ENCODE data around the gene LNX1.
"Not testable (repeated sequence)": the region's sequence is repeated elsewhere in the genome, so short reads cannot be mapped to it uniquely, and the experiment has no call there.

The LNX1 gene

DNA sequence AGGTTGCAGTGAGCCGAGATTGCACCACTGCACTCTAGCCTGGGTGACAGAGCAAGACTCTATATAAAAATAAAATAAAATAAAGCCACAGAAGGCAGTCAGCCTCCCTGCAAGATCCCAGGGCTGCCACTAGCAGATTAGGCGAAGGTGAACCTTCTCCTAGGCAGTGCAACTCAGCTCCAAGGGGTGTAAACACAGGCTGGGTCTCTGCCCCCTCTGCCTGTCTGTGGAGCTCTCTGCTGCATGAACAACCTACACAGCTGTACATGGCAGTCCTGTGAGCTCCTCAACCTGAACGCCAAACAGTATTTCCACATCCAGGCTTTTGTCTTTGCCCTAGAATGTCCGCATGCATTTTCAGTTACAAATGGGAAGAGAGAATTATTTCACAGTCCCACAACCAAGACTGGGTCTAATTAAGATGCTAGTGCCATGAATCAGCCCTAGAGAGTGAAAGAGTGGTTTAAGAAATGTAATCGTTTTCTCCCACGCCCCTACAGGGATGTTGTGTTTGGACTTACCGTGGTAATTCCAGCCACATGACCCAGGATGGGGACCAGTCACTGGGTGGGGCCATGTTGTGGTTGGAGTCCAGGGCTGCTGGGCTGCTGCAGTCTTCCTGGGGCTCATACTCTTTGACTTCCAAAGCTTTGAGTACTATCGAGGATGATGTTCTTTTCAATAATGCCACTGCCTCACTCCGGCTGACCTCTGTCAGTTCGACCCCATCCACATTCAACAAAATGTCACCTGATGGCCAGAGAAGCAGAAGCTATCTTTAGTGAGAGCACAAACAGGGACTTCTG lies 114.9 kb downstream of the LNX1 start:
- peak; percentile 93 for ATAC-seq

DNA sequence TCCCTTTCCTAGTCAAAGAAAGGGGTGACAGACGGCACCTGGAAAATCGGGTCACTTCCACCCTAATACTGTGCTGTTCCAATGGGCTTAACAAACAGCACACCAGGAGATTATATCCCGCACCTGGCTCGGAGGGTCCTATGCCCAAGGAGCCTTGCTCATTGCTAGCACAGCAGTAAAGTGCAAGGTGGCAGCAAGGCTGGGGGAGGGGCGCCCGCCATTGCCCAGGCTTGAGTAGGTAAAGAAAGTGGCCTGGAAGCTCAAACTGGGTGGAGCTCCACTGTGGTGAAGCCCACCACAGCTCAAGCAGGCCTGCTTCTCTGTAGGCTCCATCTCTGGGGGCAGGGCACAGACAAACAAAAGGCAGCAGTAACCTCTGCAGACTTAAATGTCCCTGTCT lies 124.7 kb downstream of the LNX1 start:
- ATAC-seq = not testable (repeated sequence)

More for the DNA sequence above, 114.9 kb downstream of the LNX1 start:
- no peak for TF ChIP-seq ZFP30 (CRISPR knock-in tag; IDR thresholded peaks at IDR 0.05)
- TF ChIP-seq BACH2 (CRISPR knock-in tag; IDR thresholded peaks at IDR 0.05; ENCODE audit: borderline replicate concordance) = no peak

GRCh38 chr4:53465891-53466290 lies 125.4 kb downstream of the LNX1 start:
- TF ChIP-seq ARNTL (CRISPR knock-in tag; IDR thresholded peaks at IDR 0.05; ENCODE audit: borderline replicate concordance, low read depth) (no peak), RARB (CRISPR knock-in tag; IDR thresholded peaks at IDR 0.05) (no peak), ZFP30 (CRISPR knock-in tag; IDR thresholded peaks at IDR 0.05) (no peak), ZNF565 (CRISPR knock-in tag; conservative IDR thresholded peaks at IDR 0.05; ENCODE audit: low read depth) (no peak), ZNF70 (CRISPR knock-in tag; IDR thresholded peaks at IDR 0.05) (no peak), CSRNP3 (CRISPR knock-in tag; IDR thresholded peaks at IDR 0.05) (no peak), OSR1 (CRISPR knock-in tag; IDR thresholded peaks at IDR 0.05) (no peak), ZNF8 (CRISPR knock-in tag; IDR thresholded peaks at IDR 0.05) (no peak), SNAI2 (CRISPR knock-in tag; IDR thresholded peaks at IDR 0.05) (no peak), GLIS3 (CRISPR knock-in tag; IDR thresholded peaks at IDR 0.05) (no peak), ZC3H10 (CRISPR knock-in tag; IDR thresholded peaks at IDR 0.05) (no peak), PPARA (CRISPR knock-in tag; IDR thresholded peaks at IDR 0.05; ENCODE audit: borderline replicate concordance) (no peak), ESRRG (CRISPR knock-in tag; IDR thresholded peaks at IDR 0.05) (no peak), TCF4 (CRISPR knock-in tag; IDR thresholded peaks at IDR 0.05; ENCODE audit: borderline replicate concordance) (no peak)
- TF ChIP-seq, protein P1, sequence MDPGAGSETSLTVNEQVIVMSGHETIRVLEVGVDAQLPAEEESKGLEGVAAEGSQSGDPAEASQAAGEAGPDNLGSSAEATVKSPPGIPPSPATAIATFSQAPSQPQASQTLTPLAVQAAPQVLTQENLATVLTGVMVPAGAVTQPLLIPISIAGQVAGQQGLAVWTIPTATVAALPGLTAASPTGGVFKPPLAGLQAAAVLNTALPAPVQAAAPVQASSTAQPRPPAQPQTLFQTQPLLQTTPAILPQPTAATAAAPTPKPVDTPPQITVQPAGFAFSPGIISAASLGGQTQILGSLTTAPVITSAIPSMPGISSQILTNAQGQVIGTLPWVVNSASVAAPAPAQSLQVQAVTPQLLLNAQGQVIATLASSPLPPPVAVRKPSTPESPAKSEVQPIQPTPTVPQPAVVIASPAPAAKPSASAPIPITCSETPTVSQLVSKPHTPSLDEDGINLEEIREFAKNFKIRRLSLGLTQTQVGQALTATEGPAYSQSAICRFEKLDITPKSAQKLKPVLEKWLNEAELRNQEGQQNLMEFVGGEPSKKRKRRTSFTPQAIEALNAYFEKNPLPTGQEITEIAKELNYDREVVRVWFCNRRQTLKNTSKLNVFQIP (CRISPR knock-in tag; IDR thresholded peaks at IDR 0.05; ENCODE audit: borderline replicate concordance, low read depth) = no peak
- TF ChIP-seq, protein P2, sequence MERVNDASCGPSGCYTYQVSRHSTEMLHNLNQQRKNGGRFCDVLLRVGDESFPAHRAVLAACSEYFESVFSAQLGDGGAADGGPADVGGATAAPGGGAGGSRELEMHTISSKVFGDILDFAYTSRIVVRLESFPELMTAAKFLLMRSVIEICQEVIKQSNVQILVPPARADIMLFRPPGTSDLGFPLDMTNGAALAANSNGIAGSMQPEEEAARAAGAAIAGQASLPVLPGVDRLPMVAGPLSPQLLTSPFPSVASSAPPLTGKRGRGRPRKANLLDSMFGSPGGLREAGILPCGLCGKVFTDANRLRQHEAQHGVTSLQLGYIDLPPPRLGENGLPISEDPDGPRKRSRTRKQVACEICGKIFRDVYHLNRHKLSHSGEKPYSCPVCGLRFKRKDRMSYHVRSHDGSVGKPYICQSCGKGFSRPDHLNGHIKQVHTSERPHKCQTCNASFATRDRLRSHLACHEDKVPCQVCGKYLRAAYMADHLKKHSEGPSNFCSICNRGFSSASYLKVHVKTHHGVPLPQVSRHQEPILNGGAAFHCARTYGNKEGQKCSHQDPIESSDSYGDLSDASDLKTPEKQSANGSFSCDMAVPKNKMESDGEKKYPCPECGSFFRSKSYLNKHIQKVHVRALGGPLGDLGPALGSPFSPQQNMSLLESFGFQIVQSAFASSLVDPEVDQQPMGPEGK (CRISPR knock-in tag; IDR thresholded peaks at IDR 0.05; ENCODE audit: borderline replicate concordance) = no peak
- no peak for ATAC-seq

- ATAC-seq = no peak
Measured at GRCh38 chr4:53465281-53465680, 126.0 kb downstream of the LNX1 start.

More at GRCh38 chr4:53465281-53465680, 126.0 kb downstream of the LNX1 start:
- no peak for TF ChIP-seq ZNF565 (CRISPR knock-in tag; conservative IDR thresholded peaks at IDR 0.05; ENCODE audit: low read depth)
- no peak for TF ChIP-seq TSHZ2 (CRISPR knock-in tag; IDR thresholded peaks at IDR 0.05)
- TF ChIP-seq OSR1 (CRISPR knock-in tag; IDR thresholded peaks at IDR 0.05) = no peak
- no peak for TF ChIP-seq CSDC2 (CRISPR knock-in tag; IDR thresholded peaks at IDR 0.05)
- TF ChIP-seq TCF4 (CRISPR knock-in tag; IDR thresholded peaks at IDR 0.05; ENCODE audit: borderline replicate concordance) = no peak
